Vagina (tissue), 2 donors: ENCODE measurements around the gene NEK7. TPM values are rescaled to one million over a fixed set of nuclear protein-coding genes. Genes with fewer than 3 reads are reported as not detected.

Source experiments
- DNase-seq, 2 donors: peaks; one replicate each; pipeline ENCODE4 v3.0.0-alpha.2; 2017; ENCODE audit errors: extremely low spot score in 2 of 2
- H3K27ac ChIP-seq: fragments of 200-600 bp; sonication (generic); one replicate; pipeline ENCODE4 v1.5.1; 2019
- H3K27me3 ChIP-seq: fragments of 200-600 bp; sonication (generic); one replicate; pipeline ENCODE4 v1.5.1; 2019
- H3K36me3 ChIP-seq, 2 donors: fragments of 200-600 bp; sonication (generic); one replicate each; pipeline ENCODE4 v1.5.1; 2017 to 2019
- H3K4me1 ChIP-seq: fragments of 200-600 bp; sonication (generic); one replicate; pipeline ENCODE4 v1.5.1; 2019
- H3K4me3 ChIP-seq, 2 donors: fragments of 200-600 bp; sonication (generic); 1 replicate in 1 of 2; 2 replicates in 1 of 2; pipeline ENCODE4 v1.5.1; 2016 to 2019
- H3K9me3 ChIP-seq: fragments of 200-600 bp; sonication (generic); one replicate; pipeline ENCODE4 v1.5.1; 2019
- CTCF ChIP-seq, 3 experiments: fragments of 450-650 bp in 2 of 3; fragments of 200-600 bp in 1 of 3; sonication (generic) in 1 of 3; IDR thresholded peaks; one replicate each; pipeline ENCODE4 v1.5.1; 2017 to 2019; ENCODE audit warnings: antibody characterized with exemption in 3 of 3, mild to moderate bottlenecking in 2 of 3, moderate library complexity in 2 of 3
- POLR2A ChIP-seq, 2 donors: fragments of 450-650 bp; IDR thresholded peaks; one replicate each; pipeline ENCODE4 v1.6.1; 2017; ENCODE audit warnings: antibody characterized with exemption in 2 of 2, mild to moderate bottlenecking in 2 of 2, moderate library complexity in 2 of 2
- POLR2AphosphoS5 ChIP-seq, 2 donors: sonication (generic); formaldehyde crosslinking; IDR thresholded peaks; one replicate each; pipeline ENCODE4 v1.9.0; 2017; ENCODE audit warnings: antibody characterized with exemption in 2 of 2, mild to moderate bottlenecking in 2 of 2, low read depth in 1 of 2; ENCODE audit not compliant: insufficient read depth in 1 of 2
- intact Hi-C: fragments of 100-400 bp; cut with DNase I; formaldehyde crosslinking; loops from one replicate; pipeline ENCODE4 v1.15.1; 2023
- total RNA-seq: library from RNA; depleted of rRNA; stranded (reverse); fragments of >200 nt; gene quantifications from one replicate; pipeline ENCODE4 v1.2.3, GENCODE V29; 2016

NEK7 gene
- total RNA-seq, 1 donor from 2014 or later = 99.4 TPM

GRCh38 chr1:198143797-198144196, 13.0 kb upstream of the NEK7 start:
- Histone ChIP-seq H3K27ac (no peak overlapping the region), H3K27me3 (no peaks in the 10 kb centered on the region), H3K36me3 (no peaks in the 10 kb centered on the region), H3K9me3 (no peaks in the 10 kb centered on the region), H3K4me1 (no peaks in the 10 kb centered on the region), H3K4me3 (no peak overlapping the region)
- no peak for DNase-seq
- intact Hi-C loops = no loop called here
- TF ChIP-seq POLR2A (IDR thresholded peaks at IDR 0.05) = no peak
- no peak for TF ChIP-seq CTCF (IDR thresholded peaks at IDR 0.05)
- TF ChIP-seq POLR2AphosphoS5 (IDR thresholded peaks at IDR 0.05; ENCODE audit: insufficient read depth in 1 of 2, low read depth in 1 of 2) = no peak

- no peaks in the 10 kb centered on the region for H3K36me3 ChIP-seq
- no peaks in the 10 kb centered on the region for H3K27me3 ChIP-seq
- no peaks in the 10 kb centered on the region for H3K9me3 ChIP-seq
- no peak for TF ChIP-seq POLR2A (IDR thresholded peaks at IDR 0.05)
- TF ChIP-seq POLR2AphosphoS5 (IDR thresholded peaks at IDR 0.05; ENCODE audit: insufficient read depth in 1 of 2, low read depth in 1 of 2) = no peak
- no peak for TF ChIP-seq CTCF (IDR thresholded peaks at IDR 0.05)
- H3K4me3 ChIP-seq = no peak overlapping the region
- intact Hi-C loops = no loop called here
- H3K4me1 ChIP-seq = no peaks in the 10 kb centered on the region
- no peak overlapping the region for H3K27ac ChIP-seq
- no peak for DNase-seq
Observed at GRCh38 chr1:198147216-198147615, 9.6 kb upstream of the NEK7 start.

GRCh38 chr1:198150369-198150768, 6.4 kb upstream of the NEK7 start:
- Histone ChIP-seq H3K36me3 (no peaks in the 10 kb centered on the region), H3K9me3 (no peaks in the 10 kb centered on the region), H3K4me3 (no peak overlapping the region), H3K4me1 (no peaks in the 10 kb centered on the region), H3K27ac (no peak overlapping the region), H3K27me3 (no peaks in the 10 kb centered on the region)
- no peak for TF ChIP-seq CTCF (IDR thresholded peaks at IDR 0.05)
- DNase-seq = no peak
- intact Hi-C loops = no loop called here

GRCh38 chr1:198151688-198152087, 5.1 kb upstream of the NEK7 start:
- Histone ChIP-seq H3K4me1 (no peaks in the 10 kb centered on the region), H3K27ac (no peak overlapping the region), H3K36me3 (no peaks in the 10 kb centered on the region), H3K4me3 (no peak overlapping the region), H3K9me3 (no peaks in the 10 kb centered on the region), H3K27me3 (no peaks in the 10 kb centered on the region)
- intact Hi-C loops = no loop called here
- TF ChIP-seq POLR2AphosphoS5 (IDR thresholded peaks at IDR 0.05; ENCODE audit: insufficient read depth in 1 of 2, low read depth in 1 of 2) (no peak), POLR2A (IDR thresholded peaks at IDR 0.05) (no peak), CTCF (IDR thresholded peaks at IDR 0.05) (no peak)
- DNase-seq = no peak

- Histone ChIP-seq H3K4me1 (peaks cover 5% of the 10 kb centered on the region), H3K27ac (no peak overlapping the region), H3K9me3 (no peaks in the 10 kb centered on the region), H3K27me3 (no peaks in the 10 kb centered on the region), H3K4me3 (no peak overlapping the region), H3K36me3 (no peaks in the 10 kb centered on the region)
- no peak for DNase-seq
- TF ChIP-seq POLR2A (IDR thresholded peaks at IDR 0.05) = no peak
- TF ChIP-seq POLR2AphosphoS5 (IDR thresholded peaks at IDR 0.05; ENCODE audit: insufficient read depth in 1 of 2, low read depth in 1 of 2) = no peak
- no peak for TF ChIP-seq CTCF (IDR thresholded peaks at IDR 0.05)
- intact Hi-C loops = no loop called here
Observed at GRCh38 chr1:198153103-198153502, 3.7 kb upstream of the NEK7 start.
